ENCODE results near the gene FEZ2. TPM values are rescaled to one million over a fixed set of nuclear protein-coding genes. Genes with fewer than 3 reads are reported as not detected.

Gene FEZ2
- total and polyA plus RNA-seq, 2 of the 8 experiments (the other 6 are each of a cell fraction or from before 2014, with no cell fraction given), result 7.5 to 16.4 TPM

DNA sequence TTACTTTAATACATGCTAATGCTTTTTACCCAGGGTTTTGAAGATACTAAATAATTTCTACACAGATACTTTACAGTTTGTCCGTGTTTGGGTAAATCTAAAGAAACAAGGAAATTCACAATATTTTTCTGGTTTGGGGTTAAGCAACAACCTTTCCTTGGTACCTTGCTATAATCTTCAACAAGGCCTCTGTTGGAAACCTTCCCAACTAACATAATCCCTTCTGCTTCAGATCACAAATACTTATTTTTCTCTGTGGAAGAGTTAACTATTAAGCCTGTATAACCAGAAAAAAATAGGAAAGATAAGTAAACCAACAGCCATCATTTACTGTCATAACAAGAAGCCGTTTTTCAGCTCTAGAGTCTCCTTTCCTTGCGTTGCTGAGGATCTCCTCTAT is 15.0 kb downstream of the FEZ2 start:
- Histone ChIP-seq H2BK20ac (ENCODE audit: low read length) (no peak overlapping the region), H3K9ac (replicated peaks in 1 of 4; ENCODE audit: extremely low read depth in 1 of 4, low read depth in 3 of 4, low read length in 3 of 4) (no peak overlapping the region), H3K4me3 (ENCODE audit: extremely low read depth in 1 of 4, insufficient read depth in 2 of 4, low read depth in 3 of 4, low read length in 4 of 4) (no peak overlapping the region), H2AFZ (ENCODE audit: low read length) (no peak overlapping the region), H3K79me1 (ENCODE audit: low read depth, low read length) (no peaks in the 10 kb centered on the region), H3K9me3 (ENCODE audit: insufficient read depth in 2 of 2, low read depth in 1 of 2, low read length in 1 of 2) (no peaks in the 10 kb centered on the region), H3K27me3 (replicated peaks in 1 of 4; ENCODE audit: control insufficient read depth in 3 of 4, extremely low read depth in 1 of 4, insufficient read depth in 3 of 4, low read length in 3 of 4) (no peaks in the 10 kb centered on the region), H3K23ac (ENCODE audit: insufficient read length) (no peak overlapping the region), H3K56ac (replicated peaks; ENCODE audit: insufficient read length, low read depth, low read length) (no peak overlapping the region), H3K27ac (ENCODE audit: low read depth, low read length) (no peak overlapping the region), H3K4me2 (ENCODE audit: insufficient read depth in 1 of 2, low read depth in 2 of 2, low read length in 2 of 2) (no peak overlapping the region), H2BK5ac (ENCODE audit: low read depth, low read length) (no peak overlapping the region), H4K20me1 (replicated peaks in 1 of 2; ENCODE audit: control insufficient read depth in 1 of 2, insufficient read depth in 2 of 2, low read length in 2 of 2) (peaks cover 0 to 2% of the 10 kb centered on the region in 2 experiments), H2BK15ac (ENCODE audit: low read length) (no peak overlapping the region), H3K18ac (ENCODE audit: extremely low read depth, low read length) (no peak overlapping the region), H3K79me2 (ENCODE audit: control insufficient read depth in 1 of 2, insufficient read depth in 2 of 2, low read length in 2 of 2) (no peaks in the 10 kb centered on the region), H2AK5ac (ENCODE audit: low read depth, low read length) (no peak overlapping the region), H4K91ac (replicated peaks; ENCODE audit: insufficient read length, low read length) (no peak overlapping the region), H3K23me2 (ENCODE audit: low read depth, low read length) (no peaks in the 10 kb centered on the region), H2BK120ac (replicated peaks; ENCODE audit: low read depth, low read length) (no peak overlapping the region), H4K5ac (ENCODE audit: insufficient read length, low read depth, low read length) (no peak overlapping the region), H3K4ac (replicated peaks; ENCODE audit: insufficient read length, low read depth, low read length) (no peak overlapping the region), H3K36me3 (ENCODE audit: control insufficient read depth in 2 of 4, insufficient read depth in 4 of 4, low read length in 3 of 4) (peaks cover 0 to 19% (median 4%) of the 10 kb centered on the region in 4 experiments; a peak in 5 of 8 replicates), H3K4me1 (replicated peaks in 1 of 4; ENCODE audit: control insufficient read depth in 3 of 4, insufficient read depth in 4 of 4, low read length in 3 of 4) (no peaks in the 10 kb centered on the region), H2BK12ac (ENCODE audit: low read depth, low read length) (no peak overlapping the region), H4K8ac (ENCODE audit: extremely low read depth, insufficient read depth, low read length) (no peak overlapping the region), H3K14ac (ENCODE audit: insufficient read length) (no peak overlapping the region)
- 95% methylated on average over 3 of the region's 3 CpGs; no CpG with 5 or more reads in 1 of the 2 experiments for WGBS, 2 experiments (ENCODE audit: extremely low coverage in 1 of 2, insufficient coverage in 1 of 2, insufficient read length in 1 of 2, insufficient replicate concordance in 2 of 2, low coverage in 1 of 2, low lambda C conversion rate in 2 of 2, missing lambda C conversion rate in 1 of 2)
- POLR2A ChIA-PET (ENCODE audit: partially characterized antibody), result interaction anchor here (0.8 to 1.2 kb wide), 3 partner anchors 12 to 41 kb away, joined by 4 read pairs; no protein-coding TSS in a partner anchor
- DNase-seq (ENCODE audit: low read depth in 1 of 2, low spot score in 2 of 2) (no peak), FAIRE-seq (no peak)
- CTCF ChIA-PET (ENCODE audit: partially characterized antibody), result interaction anchor here (1.4 kb wide), 1 partner anchor 82 kb away, joined by 4 read pairs; no protein-coding TSS in a partner anchor
- TF ChIP-seq POLR2A (IDR thresholded peaks at IDR 0.05; ENCODE audit: control extremely low read depth in 1 of 2, low read depth in 2 of 2, low read length in 2 of 2) (no peak), ZNF274 (IDR thresholded peaks at IDR 0.05; ENCODE audit: borderline replicate concordance, extremely low read depth, low read length) (no peak), JUND (IDR thresholded peaks at IDR 0.05; ENCODE audit: low read length) (no peak), POU5F1 (IDR thresholded peaks at IDR 0.05; ENCODE audit: low read depth, low read length) (no peak), CBX5 (IDR thresholded peaks at IDR 0.05; ENCODE audit: low read depth, low read length) (no peak), RFX5 (IDR thresholded peaks at IDR 0.05; ENCODE audit: borderline replicate concordance, low read depth, low read length) (no peak), PHF8 (conservative IDR thresholded peaks at IDR 0.05; ENCODE audit: low read depth, low read length) (no peak), ASH2L (IDR thresholded peaks at IDR 0.05; ENCODE audit: low read length) (no peak), SUZ12 (IDR thresholded peaks at IDR 0.05; ENCODE audit: low read length) (no peak), RNF2 (IDR thresholded peaks at IDR 0.05; ENCODE audit: borderline replicate concordance, low read depth, low read length, missing control alignments, poor library complexity, severe bottlenecking) (no peak), FOSL1 (IDR thresholded peaks at IDR 0.05; ENCODE audit: insufficient read depth, low read depth, low read length) (no peak), MAFK (IDR thresholded peaks at IDR 0.05; ENCODE audit: low read depth, low read length) (no peak), KDM5A (IDR thresholded peaks at IDR 0.05; ENCODE audit: low read length) (no peak)
- TF ChIP-seq, protein P1, sequence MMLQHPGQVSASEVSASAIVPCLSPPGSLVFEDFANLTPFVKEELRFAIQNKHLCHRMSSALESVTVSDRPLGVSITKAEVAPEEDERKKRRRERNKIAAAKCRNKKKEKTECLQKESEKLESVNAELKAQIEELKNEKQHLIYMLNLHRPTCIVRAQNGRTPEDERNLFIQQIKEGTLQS (IDR thresholded peaks at IDR 0.05; ENCODE audit: insufficient read depth, low read depth, low read length), result no peak
